HUDEP-2 (cell line): ENCODE results near the gene UGT2B28.
"Not testable (repeated sequence)": the region's sequence is repeated elsewhere in the genome, so short reads cannot be mapped to it uniquely, and the experiment has no call there.

Source experiments
- DNase-seq, 76 experiments: peaks; one replicate each; lab custom pipeline; 2025; ENCODE audit not compliant: unreplicated experiment in 76 of 76; lab: John Stamatoyannopoulos, UW

UGT2B28 gene

DNA sequence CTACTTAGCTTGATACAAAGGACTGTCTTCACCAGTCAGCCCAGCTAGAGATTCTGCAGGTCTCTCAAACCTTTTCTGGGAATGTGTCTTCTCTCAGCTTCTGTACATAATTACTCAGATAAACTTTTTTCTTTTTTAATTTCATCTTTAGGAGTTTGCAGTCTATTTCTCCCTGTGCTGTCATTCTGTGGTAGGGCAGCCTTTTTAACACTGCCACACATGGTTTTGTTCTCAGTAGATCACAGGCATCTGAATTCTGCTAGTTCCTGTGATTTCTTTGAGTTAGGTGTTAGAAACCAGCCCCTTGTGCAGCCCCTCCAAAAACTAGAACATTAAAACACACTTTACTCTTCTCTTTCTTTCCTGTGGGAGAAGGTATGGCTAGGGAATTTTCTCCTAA, 55.2 kb downstream of the UGT2B28 start:
- DNase-seq = peak in 7 of 76 experiments; percentile 7 to 29 (median 16)

DNA sequence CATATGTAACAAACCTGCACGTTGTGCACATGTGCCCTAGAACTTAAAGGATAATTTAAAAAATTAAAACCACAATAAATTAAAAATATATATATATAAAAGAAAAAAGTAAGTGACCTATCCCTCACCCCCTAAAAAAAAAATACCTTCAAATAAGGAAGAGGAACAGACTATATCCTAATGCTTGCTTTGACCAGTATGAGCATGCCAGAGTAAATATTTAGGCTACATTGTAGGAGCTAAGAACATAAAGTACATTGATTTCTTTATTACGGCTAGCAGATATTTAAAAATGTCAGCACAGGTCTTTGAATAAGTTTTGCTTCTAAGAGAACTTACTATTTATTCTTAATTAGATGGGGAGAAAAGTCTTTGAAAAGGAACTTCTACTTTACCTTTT, 62.8 kb downstream of the UGT2B28 start:
- not testable (repeated sequence) for DNase-seq

DNA sequence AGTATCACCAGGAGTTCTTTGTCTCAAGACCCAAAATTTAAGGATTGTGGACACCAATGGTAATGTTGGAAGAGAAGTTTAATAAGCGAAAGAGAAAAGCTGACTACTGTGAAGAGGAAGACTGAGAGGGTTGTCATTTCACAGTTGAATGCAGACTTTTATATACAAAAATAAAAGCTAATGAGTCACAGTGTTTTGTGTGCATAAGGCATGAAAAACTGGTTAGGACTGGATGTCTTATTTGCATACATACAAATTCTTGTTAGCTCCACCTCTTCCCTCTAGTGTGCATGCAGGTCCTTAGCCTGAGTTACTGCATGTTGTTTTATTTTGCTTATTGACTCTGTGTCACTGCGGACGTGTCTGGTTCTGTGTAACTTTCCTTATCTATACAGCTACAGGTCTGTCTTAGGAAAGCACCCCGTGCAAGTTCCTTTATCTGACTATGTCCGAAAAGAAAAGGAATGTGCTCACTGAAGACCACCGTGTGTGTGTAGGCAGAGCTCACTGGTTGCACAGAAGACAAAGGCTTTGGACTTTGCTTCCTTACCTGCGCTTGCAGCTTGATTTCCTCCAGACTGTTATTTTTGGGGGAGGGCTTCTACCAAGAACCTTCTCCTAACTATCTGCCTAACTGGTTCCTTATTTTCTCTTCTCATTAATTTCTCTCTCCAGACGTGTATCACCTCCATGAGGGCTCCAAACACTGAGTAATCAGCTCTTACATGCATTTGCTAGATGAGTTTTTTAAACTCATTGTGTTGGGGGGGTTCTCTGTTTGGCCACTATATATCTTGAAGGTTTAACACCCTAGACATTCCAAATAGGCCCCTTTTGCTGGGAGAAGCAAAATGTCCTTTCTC, 63.5 kb downstream of the UGT2B28 start:
- DNase-seq = peak in 19 of 76 experiments; percentile 1 to 57 (median 26)
